Smooth muscle cell (in vitro differentiated cells): Measurements from ENCODE around the gene PRKAA1. TPM values are rescaled to one million over a fixed set of nuclear protein-coding genes. Genes with fewer than 3 reads are reported as not detected.
A peak's percentile ranks its signal among the peaks of the same experiment; 100 is the strongest.
"Not testable (repeated sequence)": the region's sequence is repeated elsewhere in the genome, so short reads cannot be mapped to it uniquely, and the experiment has no call there.

ENCODE experiments used
- DNase-seq: peaks from one replicate; lab custom pipeline; 2025; ENCODE audit not compliant: unreplicated experiment; lab: John Stamatoyannopoulos, UW
- H2AFZ ChIP-seq: fragments of 200-600 bp; sonication (generic); 2 replicates; pipeline ENCODE4 v1.6.0; 2016; ENCODE audit warnings: antibody characterized with exemption, low read depth, mild to moderate bottlenecking
- H3F3A ChIP-seq: fragments of 200-600 bp; sonication (generic); 2 replicates; pipeline ENCODE4 v1.6.0; 2017; ENCODE audit warnings: antibody characterized with exemption, low read depth
- H3K27ac ChIP-seq: fragments of 200-600 bp; sonication (generic); 2 replicates; pipeline ENCODE4 v1.5.1; 2016; ENCODE audit warnings: low read depth, mild to moderate bottlenecking
- H3K27me3 ChIP-seq: fragments of 200-600 bp; sonication (generic); 2 replicates; pipeline ENCODE4 v1.6.1; 2016; ENCODE audit warnings: low read depth, mild to moderate bottlenecking
- H3K36me3 ChIP-seq: fragments of 200-600 bp; sonication (generic); 2 replicates; pipeline ENCODE4 v1.5.1; 2016; ENCODE audit warnings: low read depth
- H3K4me1 ChIP-seq: fragments of 200-600 bp; sonication (generic); 2 replicates; pipeline ENCODE4 v1.5.1; 2016; ENCODE audit warnings: low read depth
- H3K4me2 ChIP-seq: fragments of 200-600 bp; sonication (generic); 2 replicates; pipeline ENCODE4 v1.6.0; 2016; ENCODE audit warnings: mild to moderate bottlenecking
- H3K4me3 ChIP-seq: fragments of 200-600 bp; sonication (generic); 2 replicates; pipeline ENCODE4 v1.5.1; 2016; ENCODE audit warnings: mild to moderate bottlenecking
- H3K79me2 ChIP-seq: fragments of 200-600 bp; sonication (generic); 2 replicates; pipeline ENCODE4 v1.6.0; 2016; ENCODE audit warnings: low read depth, mild to moderate bottlenecking
- H3K9ac ChIP-seq: fragments of 200-600 bp; sonication (generic); 2 replicates; pipeline ENCODE4 v1.6.0; 2016; ENCODE audit warnings: low read depth
- H3K9me3 ChIP-seq: fragments of 200-600 bp; sonication (generic); replicated peaks from 2 replicates; pipeline ENCODE4 v1.5.1; 2016; ENCODE audit warnings: low read depth
- H4K20me1 ChIP-seq: fragments of 200-600 bp; sonication (generic); 2 replicates; pipeline ENCODE4 v1.6.0; 2016; ENCODE audit warnings: low read depth
- WGBS: methylation state at CpG from one replicate; pipeline ENCODE4 v1.1.7; 2016; ENCODE audit warnings: low lambda C conversion rate; 5-methylcytosine and 5-hydroxymethylcytosine counted together
- polyA plus RNA-seq: library from polyadenylated mRNA; unstranded; fragments of >200 nt; fragmentation: Nextera tagmentation; extraction: Ambion mirVana; gene quantifications from 2 replicates; pipeline ENCODE4 v1.2.1, GENCODE V29; 2016
- total RNA-seq: library from RNA; depleted of rRNA; stranded (reverse); fragments of >200 nt; gene quantifications from 2 replicates; pipeline ENCODE4 v1.2.3, GENCODE V29; 2014
- TF ChIP-seq, protein P1 (sequence below): fragments of 200-600 bp; sonication (generic); IDR thresholded peaks from 2 replicates; pipeline ENCODE4 v1.5.1; 2017; ENCODE audit warnings: borderline replicate concordance, mild to moderate bottlenecking, antibody characterized with exemption; ENCODE audit not compliant: insufficient read depth, poor library complexity, severe bottlenecking

The PRKAA1 gene
- total and polyA plus RNA-seq, 2 experiments from 2014 or later = 18.6 to 50.1 TPM

DNA sequence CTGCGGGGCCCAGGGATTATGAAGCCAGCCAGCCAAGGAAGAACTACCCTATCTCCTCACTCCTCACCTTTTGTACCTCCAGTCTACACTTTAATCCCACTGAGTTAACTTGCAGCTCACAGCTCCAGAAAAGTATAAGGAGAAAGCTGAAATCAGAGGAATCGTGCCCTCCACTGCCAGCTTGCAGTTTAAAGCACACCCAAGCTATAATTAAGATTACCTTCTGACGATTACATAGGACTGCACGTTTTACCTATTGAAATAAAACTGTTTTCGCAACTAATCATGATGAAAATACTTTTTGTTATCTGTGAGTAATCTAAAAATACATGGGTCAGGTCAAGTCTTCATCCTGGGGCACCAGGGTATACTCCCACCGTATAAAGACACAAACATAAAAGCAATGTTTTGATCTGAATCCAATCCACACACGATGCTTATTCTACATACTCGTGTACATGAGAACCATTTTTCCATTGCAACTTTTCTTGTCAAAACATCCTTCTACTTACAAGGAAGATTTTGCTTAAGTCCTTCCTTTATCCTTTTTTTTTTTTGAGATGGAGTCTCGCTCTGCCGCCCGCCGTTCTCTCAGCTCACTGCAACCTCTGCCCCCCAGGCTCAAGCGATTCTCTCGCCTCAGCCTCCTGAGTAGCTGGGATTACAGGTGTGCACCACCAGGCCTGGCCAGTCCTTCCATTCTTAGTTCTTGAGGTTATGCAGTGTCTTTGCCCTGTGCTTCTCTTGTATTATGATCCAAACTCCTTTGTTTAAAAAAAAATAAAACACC is 29.2 kb upstream of the PRKAA1 start:
- Histone ChIP-seq H2AFZ (no peak overlapping the region), H4K20me1 (peaks cover 70% of the 10 kb centered on the region), H3K79me2 (peaks cover 10% of the 10 kb centered on the region), H3K36me3 (peaks cover 24% of the 10 kb centered on the region), H3K9ac (no peak overlapping the region), H3K27me3 (no peaks in the 10 kb centered on the region), H3K27ac (peak overlapping the region; percentile 21), H3K4me1 (peaks cover 7% of the 10 kb centered on the region), H3K4me3 (no peak overlapping the region), H3K4me2 (no peak overlapping the region), H3K9me3 (no peaks in the 10 kb centered on the region), H3F3A (peaks cover 28% of the 10 kb centered on the region)
- DNase-seq = no peak
- 95% methylated on average over 14 of the region's 14 CpGs for WGBS
- TF ChIP-seq, protein P1, sequence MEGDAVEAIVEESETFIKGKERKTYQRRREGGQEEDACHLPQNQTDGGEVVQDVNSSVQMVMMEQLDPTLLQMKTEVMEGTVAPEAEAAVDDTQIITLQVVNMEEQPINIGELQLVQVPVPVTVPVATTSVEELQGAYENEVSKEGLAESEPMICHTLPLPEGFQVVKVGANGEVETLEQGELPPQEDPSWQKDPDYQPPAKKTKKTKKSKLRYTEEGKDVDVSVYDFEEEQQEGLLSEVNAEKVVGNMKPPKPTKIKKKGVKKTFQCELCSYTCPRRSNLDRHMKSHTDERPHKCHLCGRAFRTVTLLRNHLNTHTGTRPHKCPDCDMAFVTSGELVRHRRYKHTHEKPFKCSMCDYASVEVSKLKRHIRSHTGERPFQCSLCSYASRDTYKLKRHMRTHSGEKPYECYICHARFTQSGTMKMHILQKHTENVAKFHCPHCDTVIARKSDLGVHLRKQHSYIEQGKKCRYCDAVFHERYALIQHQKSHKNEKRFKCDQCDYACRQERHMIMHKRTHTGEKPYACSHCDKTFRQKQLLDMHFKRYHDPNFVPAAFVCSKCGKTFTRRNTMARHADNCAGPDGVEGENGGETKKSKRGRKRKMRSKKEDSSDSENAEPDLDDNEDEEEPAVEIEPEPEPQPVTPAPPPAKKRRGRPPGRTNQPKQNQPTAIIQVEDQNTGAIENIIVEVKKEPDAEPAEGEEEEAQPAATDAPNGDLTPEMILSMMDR = no peak

DNA sequence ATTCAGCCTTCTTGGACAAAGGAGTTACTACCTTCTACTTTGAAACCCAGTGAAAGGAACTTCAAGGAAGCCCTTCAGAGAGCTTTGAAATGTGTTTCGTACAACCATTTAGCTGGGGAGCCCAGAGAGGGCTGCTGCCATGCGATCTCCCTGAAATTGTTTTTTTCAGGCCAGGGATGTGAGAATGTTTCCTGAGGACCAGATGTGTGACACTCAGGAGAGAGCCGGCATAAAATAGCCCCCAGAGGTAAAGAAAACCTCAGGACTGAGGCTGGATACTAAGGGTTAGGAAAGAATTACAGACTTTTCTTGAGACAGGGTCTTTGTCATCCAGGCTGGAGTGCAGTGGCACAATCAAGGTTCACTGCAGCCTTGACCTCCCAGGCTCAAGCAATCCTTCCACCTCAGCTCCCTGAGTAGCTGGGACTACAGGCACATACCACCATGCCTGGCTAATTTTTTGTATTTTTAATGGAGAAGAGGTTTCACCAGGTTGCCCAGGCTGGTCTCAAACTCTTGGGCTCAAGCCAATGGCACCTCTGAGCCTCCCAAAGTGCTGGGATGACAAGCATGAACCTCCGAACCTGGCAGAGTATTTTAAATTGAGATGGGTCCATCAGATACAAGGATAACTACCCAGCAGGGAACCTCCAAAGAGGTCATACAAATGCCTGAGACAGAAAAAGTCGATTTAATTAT is 28.5 kb upstream of the PRKAA1 start:
- H3K36me3 ChIP-seq = peaks cover 16% of the 10 kb centered on the region
- no peak overlapping the region for H3K4me3 ChIP-seq
- peak overlapping the region; percentile 21 for H3K27ac ChIP-seq
- no peaks in the 10 kb centered on the region for H3K4me1 ChIP-seq
- H3K4me2 ChIP-seq = no peak overlapping the region
- TF ChIP-seq, protein P1 = no peak
- WGBS = 93% methylated on average over 5 of the region's 5 CpGs
- no peaks in the 10 kb centered on the region for H3K27me3 ChIP-seq
- peaks cover 63% of the 10 kb centered on the region for H4K20me1 ChIP-seq
- peaks cover 2% of the 10 kb centered on the region for H3K79me2 ChIP-seq
- no peak overlapping the region for H2AFZ ChIP-seq
- H3F3A ChIP-seq = peaks cover 20% of the 10 kb centered on the region
- H3K9ac ChIP-seq = no peak overlapping the region
- no peaks in the 10 kb centered on the region for H3K9me3 ChIP-seq
- no peak for DNase-seq

DNA sequence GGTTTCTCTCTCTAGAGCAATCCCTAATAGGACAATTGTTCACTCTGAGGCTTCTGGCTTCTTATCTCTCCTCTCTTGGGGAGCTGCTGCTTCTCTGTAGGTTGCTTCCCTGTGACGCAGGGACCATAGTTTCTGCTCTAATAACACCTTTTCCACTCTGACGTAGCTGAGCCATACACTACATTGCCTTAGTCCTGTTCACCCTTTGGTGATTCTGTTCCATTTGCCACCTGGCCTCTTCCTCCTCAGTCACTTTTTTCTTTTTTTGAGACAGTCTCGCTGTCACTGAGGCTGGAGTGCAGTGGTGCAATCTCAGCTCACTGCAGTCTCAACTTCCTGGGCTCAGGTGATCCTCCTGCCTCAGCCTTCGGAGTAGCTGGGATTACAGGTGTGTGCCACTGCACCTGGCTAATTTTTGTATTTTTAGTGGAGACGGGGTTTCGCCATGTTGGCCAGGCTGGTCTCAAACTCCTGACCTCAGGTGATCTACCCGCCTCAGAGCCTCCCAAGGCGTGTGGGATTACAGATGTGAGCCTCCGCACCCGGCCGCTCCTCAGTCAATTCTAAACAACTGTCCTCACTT is 27.4 kb upstream of the PRKAA1 start:
- H3K27ac ChIP-seq = not testable (repeated sequence)

DNA sequence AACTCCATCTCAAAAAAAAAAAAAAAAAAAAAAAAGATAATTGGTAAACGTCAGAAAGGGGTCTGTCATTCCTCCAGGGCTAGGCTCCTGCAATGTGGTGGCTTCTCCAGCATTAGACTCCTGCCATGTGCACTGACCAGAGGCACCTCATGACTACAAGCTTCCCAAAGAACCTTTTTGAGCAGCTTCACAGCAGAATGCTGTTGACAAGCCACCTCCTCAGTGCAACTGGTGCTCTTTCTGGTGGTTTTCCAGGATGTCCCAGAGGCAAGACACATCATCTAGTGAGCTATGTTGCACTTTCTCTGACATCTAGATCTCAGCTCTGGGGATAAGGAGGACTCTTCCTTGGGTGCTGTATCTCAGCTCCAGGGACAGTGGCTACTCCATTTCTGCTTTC is 25.3 kb upstream of the PRKAA1 start:
- H3K27me3 ChIP-seq = no peaks in the 10 kb centered on the region
- WGBS = 53% methylated on average over 1 of the region's 1 CpG
- DNase-seq = no peak
- H3K4me1 ChIP-seq = no peaks in the 10 kb centered on the region
- H3K27ac ChIP-seq = no peak overlapping the region
- H3K9ac ChIP-seq = no peak overlapping the region
- no peak overlapping the region for H3K4me2 ChIP-seq
- peaks cover 32% of the 10 kb centered on the region for H4K20me1 ChIP-seq
- no peak overlapping the region for H2AFZ ChIP-seq
- H3K36me3 ChIP-seq = peaks cover 14% of the 10 kb centered on the region
- TF ChIP-seq, protein P1 = no peak
- peaks cover 12% of the 10 kb centered on the region for H3F3A ChIP-seq
- H3K9me3 ChIP-seq = no peaks in the 10 kb centered on the region
- no peak overlapping the region for H3K4me3 ChIP-seq
- no peaks in the 10 kb centered on the region for H3K79me2 ChIP-seq

More for the DNA sequence above, 27.4 kb upstream of the PRKAA1 start:
- not testable (repeated sequence) for H3K4me3 ChIP-seq, DNase-seq, H3K4me2 ChIP-seq, H3K4me1 ChIP-seq, H3K9ac ChIP-seq, H3K9me3 ChIP-seq, H3K27me3 ChIP-seq, H3K79me2 ChIP-seq, H2AFZ ChIP-seq
- Histone ChIP-seq H3F3A (peaks cover 18% of the 10 kb centered on the region), H3K36me3 (peaks cover 14% of the 10 kb centered on the region), H4K20me1 (peaks cover 52% of the 10 kb centered on the region)
- WGBS = 93% methylated on average over 11 of the region's 11 CpGs
